Upper lobe of left lung (tissue), 6 donors: Measurements from ENCODE around the gene RELB. TPM values are rescaled to one million over a fixed set of nuclear protein-coding genes. Genes with fewer than 3 reads are reported as not detected.
A peak's percentile ranks its signal among the peaks of the same experiment; 100 is the strongest.

Experiments
- ATAC-seq, 2 donors: fragments of 200-7000 bp; cut with Tn5 transposase; one replicate each; pipeline ENCODE4 v1.9.1; 2022; ENCODE audit warnings: mild to moderate bottlenecking in 2 of 2, moderate library complexity in 2 of 2; ENCODE audit not compliant: low FRiP score in 2 of 2
- DNase-seq, 2 donors: peaks; one replicate each; pipeline ENCODE4 v3.0.0-alpha.2; 2019 to 2020
- H3K27ac ChIP-seq, 4 donors: fragments of 200-600 bp; sonication (generic); one replicate each; pipeline ENCODE4 v1.5.1; 2016 to 2019
- H3K27me3 ChIP-seq, 4 donors: fragments of 200-600 bp; sonication (generic); one replicate each; pipeline ENCODE4 v1.5.1; 2017 to 2019
- H3K36me3 ChIP-seq, 4 donors: fragments of 200-600 bp; sonication (generic); one replicate each; pipeline ENCODE4 v1.5.1; 2016 to 2019
- H3K4me1 ChIP-seq, 4 donors: fragments of 200-600 bp; sonication (generic); one replicate each; pipeline ENCODE4 v1.5.1; 2018 to 2019
- H3K4me3 ChIP-seq, 4 donors: fragments of 200-600 bp; sonication (generic); one replicate each; pipeline ENCODE4 v1.5.1; 2017 to 2019; ENCODE audit warnings: mild to moderate bottlenecking in 2 of 4, moderate library complexity in 1 of 4
- H3K9me3 ChIP-seq, 4 donors: fragments of 200-600 bp; sonication (generic); one replicate each; pipeline ENCODE4 v1.5.1; 2018 to 2019
- EP300 ChIP-seq, 4 donors: sonication (generic); formaldehyde crosslinking; IDR thresholded peaks; one replicate each; pipeline ENCODE4 v1.5.1; 2017; ENCODE audit warnings: antibody characterized with exemption in 4 of 4, control low read depth in 2 of 4
- POLR2A ChIP-seq, 4 donors: fragments of 450-650 bp; IDR thresholded peaks; one replicate each; pipeline ENCODE4 v1.5.1; 2016 to 2017; ENCODE audit warnings: antibody characterized with exemption in 4 of 4, mild to moderate bottlenecking in 2 of 4
- POLR2AphosphoS5 ChIP-seq, 2 donors: sonication (generic); formaldehyde crosslinking; IDR thresholded peaks; one replicate each; pipeline ENCODE4 v1.5.1; 2017; ENCODE audit warnings: antibody characterized with exemption in 2 of 2
- WGBS, 2 donors: methylation state at CpG; one replicate each; pipeline ENCODE4 v1.1.5; 2017 to 2018; 5-methylcytosine and 5-hydroxymethylcytosine counted together
- total RNA-seq, 6 donors: library from RNA; depleted of rRNA in 4 of 6; stranded (reverse); fragments of >200 nt in 4 of 6; gene quantifications; one replicate each; pipeline versions ENCODE4 v1.1.0 to v1.2.1, GENCODE V29; 2016 to 2021
- TF ChIP-seq, protein P1 (sequence below), 6 experiments: fragments of 450-650 bp in 4 of 6; fragments of 200-600 bp in 2 of 6; sonication (generic) in 2 of 6; IDR thresholded peaks; one replicate each; pipeline ENCODE4 v1.5.1; 2016 to 2019; ENCODE audit warnings: antibody characterized with exemption in 6 of 6
- donor health status: DM: no; HTN: no; CAD: no; lungs with moderate emphysema.
- donor health status: DM: no; HTN: yes; CAD: no; lungs with severe emphysema.

Gene RELB
- total RNA-seq, 6 donors from 2014 or later: 4.0 to 31.1 (median 18.1) TPM

DNA sequence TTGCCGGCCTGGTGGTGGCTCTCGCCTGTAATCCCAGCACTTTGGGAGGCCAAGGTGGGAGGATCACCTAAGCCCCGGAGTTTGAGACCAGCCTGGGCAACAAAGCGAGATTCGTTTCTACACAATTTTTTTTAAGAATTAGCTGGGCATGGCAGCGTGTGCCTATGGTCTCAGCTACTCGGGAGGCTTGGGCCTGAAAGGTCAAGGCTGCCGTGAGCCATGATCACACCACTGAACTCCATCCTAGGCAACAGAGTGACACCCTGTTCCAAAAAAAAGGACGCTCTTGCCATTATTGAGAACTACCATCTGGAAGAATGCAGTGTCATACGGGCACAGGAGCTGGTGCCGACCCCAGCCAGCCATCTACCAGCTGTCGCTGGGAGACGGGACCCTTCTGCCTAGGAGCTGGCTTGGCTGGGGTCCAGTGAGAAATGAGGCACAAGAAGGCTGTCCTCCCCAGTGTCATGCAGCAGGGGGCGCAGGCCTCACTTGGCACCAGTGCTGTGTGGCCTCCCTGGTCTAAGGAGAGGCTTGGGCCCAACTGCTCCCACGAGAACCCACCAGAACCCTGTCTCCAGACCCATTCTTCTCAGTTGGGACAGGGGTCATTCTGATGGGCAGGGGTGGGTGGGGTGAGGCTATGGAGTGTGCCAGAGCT lies 12.2 kb upstream of the RELB start:
- Histone ChIP-seq H3K36me3 (peaks cover 11 to 93% (median 73%) of the 10 kb centered on the region in 4 donors), H3K9me3 (no peaks in the 10 kb centered on the region), H3K4me3 (no peak overlapping the region), H3K27ac (no peak overlapping the region), H3K27me3 (no peaks in the 10 kb centered on the region), H3K4me1 (no peaks in the 10 kb centered on the region)
- TF ChIP-seq, protein P1, sequence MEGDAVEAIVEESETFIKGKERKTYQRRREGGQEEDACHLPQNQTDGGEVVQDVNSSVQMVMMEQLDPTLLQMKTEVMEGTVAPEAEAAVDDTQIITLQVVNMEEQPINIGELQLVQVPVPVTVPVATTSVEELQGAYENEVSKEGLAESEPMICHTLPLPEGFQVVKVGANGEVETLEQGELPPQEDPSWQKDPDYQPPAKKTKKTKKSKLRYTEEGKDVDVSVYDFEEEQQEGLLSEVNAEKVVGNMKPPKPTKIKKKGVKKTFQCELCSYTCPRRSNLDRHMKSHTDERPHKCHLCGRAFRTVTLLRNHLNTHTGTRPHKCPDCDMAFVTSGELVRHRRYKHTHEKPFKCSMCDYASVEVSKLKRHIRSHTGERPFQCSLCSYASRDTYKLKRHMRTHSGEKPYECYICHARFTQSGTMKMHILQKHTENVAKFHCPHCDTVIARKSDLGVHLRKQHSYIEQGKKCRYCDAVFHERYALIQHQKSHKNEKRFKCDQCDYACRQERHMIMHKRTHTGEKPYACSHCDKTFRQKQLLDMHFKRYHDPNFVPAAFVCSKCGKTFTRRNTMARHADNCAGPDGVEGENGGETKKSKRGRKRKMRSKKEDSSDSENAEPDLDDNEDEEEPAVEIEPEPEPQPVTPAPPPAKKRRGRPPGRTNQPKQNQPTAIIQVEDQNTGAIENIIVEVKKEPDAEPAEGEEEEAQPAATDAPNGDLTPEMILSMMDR (IDR thresholded peaks at IDR 0.05): peak; percentile 16 to 64 (median 48)
- TF ChIP-seq POLR2A (IDR thresholded peaks at IDR 0.05): no peak
- TF ChIP-seq POLR2AphosphoS5 (IDR thresholded peaks at IDR 0.05): no peak
- no peak for TF ChIP-seq EP300 (IDR thresholded peaks at IDR 0.05)
- DNase-seq (peak in 1 of 2 donors; percentile 54), ATAC-seq (peak in 1 of 2 donors; percentile 59)
- WGBS, 2 donors: 82 to 89% methylated on average over 13 to 14 of the region's 15 CpGs

DNA sequence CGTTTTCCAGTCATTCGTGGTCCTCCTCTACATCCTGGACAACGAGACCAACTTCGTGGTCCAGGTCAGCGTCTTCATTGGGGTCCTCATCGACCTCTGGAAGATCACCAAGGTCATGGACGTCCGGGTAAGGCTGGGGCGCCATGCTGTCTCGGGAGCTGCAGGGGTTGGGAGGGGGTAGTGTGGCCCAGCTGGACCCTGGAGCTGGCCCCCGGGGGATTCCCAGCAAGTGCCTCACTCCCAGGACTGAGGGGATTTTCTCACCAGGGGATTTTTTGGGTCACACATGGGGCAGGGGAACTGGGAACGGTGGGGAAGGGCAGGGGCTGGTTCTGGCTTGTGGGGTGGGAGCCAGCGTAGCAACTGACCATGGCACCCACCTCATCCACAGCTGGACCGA lies 10.8 kb upstream of the RELB start:
- ATAC-seq: no peak

DNA sequence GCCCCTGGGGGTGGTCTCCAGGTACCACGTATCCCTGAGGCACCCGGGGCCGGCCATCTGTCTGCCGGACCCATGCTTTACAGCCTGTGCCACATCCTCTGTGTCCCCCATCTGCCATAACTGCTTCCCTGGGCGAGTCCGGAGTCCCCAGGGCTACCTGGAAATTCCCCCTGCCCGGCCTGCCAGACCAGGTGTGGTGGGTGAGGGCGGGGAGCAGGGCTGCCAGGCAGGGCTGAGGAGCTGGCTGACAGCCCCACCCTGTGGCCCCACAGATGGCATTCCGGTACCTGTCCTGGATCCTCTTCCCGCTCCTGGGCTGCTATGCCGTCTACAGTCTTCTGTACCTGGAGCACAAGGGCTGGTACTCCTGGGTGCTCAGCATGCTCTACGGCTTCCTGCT lies 10.3 kb upstream of the RELB start:
- DNase-seq: no peak
- Histone ChIP-seq H3K36me3 (peaks cover 11 to 73% (median 60%) of the 10 kb centered on the region in 4 donors), H3K27ac (no peak overlapping the region), H3K4me1 (no peaks in the 10 kb centered on the region), H3K27me3 (no peaks in the 10 kb centered on the region), H3K4me3 (no peak overlapping the region), H3K9me3 (no peaks in the 10 kb centered on the region)
- ATAC-seq: no peak
- TF ChIP-seq, protein P1 (IDR thresholded peaks at IDR 0.05): no peak
- TF ChIP-seq POLR2A (IDR thresholded peaks at IDR 0.05) (no peak), EP300 (IDR thresholded peaks at IDR 0.05) (no peak)
- 95 to 96% methylated on average over 7 to 10 of the region's 12 CpGs for WGBS, 2 donors

More for the DNA sequence above, 10.8 kb upstream of the RELB start:
- no peaks in the 10 kb centered on the region for H3K4me1 ChIP-seq
- no peaks in the 10 kb centered on the region for H3K27me3 ChIP-seq
- no peaks in the 10 kb centered on the region for H3K9me3 ChIP-seq
- WGBS, 2 donors: 84 to 93% methylated on average over 10 to 14 of the region's 14 CpGs
- TF ChIP-seq EP300 (IDR thresholded peaks at IDR 0.05) (no peak), POLR2AphosphoS5 (IDR thresholded peaks at IDR 0.05) (no peak), POLR2A (IDR thresholded peaks at IDR 0.05) (no peak)
- TF ChIP-seq, protein P1 (IDR thresholded peaks at IDR 0.05): no peak
- no peak for DNase-seq
- no peak overlapping the region for H3K27ac ChIP-seq
- H3K36me3 ChIP-seq: peaks cover 11 to 78% (median 65%) of the 10 kb centered on the region in 4 donors
- no peak overlapping the region for H3K4me3 ChIP-seq

DNA sequence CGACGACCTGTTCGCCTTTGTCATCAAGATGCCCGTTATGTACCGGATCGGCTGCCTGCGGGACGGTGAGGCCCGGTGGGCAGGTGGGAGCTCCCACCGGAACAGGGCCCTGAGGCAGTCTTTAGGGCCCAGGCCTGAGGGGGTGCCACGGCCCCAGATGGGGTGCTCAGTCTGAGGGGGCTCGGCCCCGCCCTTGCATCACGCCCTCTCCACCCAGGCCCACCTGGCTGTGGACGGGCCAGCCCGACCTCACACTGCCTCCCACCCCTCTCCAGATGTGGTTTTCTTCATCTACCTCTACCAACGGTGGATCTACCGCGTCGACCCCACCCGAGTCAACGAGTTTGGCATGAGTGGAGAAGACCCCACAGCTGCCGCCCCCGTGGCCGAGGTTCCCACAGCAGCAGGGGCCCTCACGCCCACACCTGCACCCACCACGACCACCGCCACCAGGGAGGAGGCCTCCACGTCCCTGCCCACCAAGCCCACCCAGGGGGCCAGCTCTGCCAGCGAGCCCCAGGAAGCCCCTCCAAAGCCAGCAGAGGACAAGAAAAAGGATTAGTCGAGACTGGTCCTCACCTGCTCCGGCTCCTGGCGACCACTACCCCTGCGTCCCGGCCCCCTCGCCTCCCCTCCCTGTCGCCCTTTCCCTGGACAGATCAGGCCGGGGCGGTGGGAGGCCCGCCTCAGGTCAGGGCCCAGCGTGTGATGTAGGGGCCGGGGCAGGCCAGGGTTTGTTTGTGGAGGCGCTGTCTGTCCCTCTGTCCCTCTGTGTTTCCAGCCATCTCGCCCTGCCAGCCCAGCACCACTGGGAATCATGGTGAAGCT lies 8.7 kb upstream of the RELB start:
- Histone ChIP-seq H3K4me1 (no peaks in the 10 kb centered on the region), H3K27ac (no peak overlapping the region), H3K9me3 (no peaks in the 10 kb centered on the region), H3K4me3 (no peak overlapping the region), H3K36me3 (peaks cover 7 to 57% (median 45%) of the 10 kb centered on the region in 4 donors), H3K27me3 (no peaks in the 10 kb centered on the region)
- no peak for ATAC-seq
- TF ChIP-seq EP300 (IDR thresholded peaks at IDR 0.05): no peak
- TF ChIP-seq, protein P1 (IDR thresholded peaks at IDR 0.05): no peak
- no peak for TF ChIP-seq POLR2AphosphoS5 (IDR thresholded peaks at IDR 0.05)
- no peak for TF ChIP-seq POLR2A (IDR thresholded peaks at IDR 0.05)
- peak in 1 of 2 donors; percentile 75 for DNase-seq
- WGBS, 2 donors: 95 to 96% methylated on average over 32 to 39 of the region's 44 CpGs
